ENCODE measurements around the gene USP50.
"Not testable (repeated sequence)": the region's sequence is repeated elsewhere in the genome, so short reads cannot be mapped to it uniquely, and the experiment has no call there.

USP50 gene

GRCh38 chr15:50505656-50506055, 40.8 kb downstream of the USP50 start:
- not testable (repeated sequence) for DNase-seq

GRCh38 chr15:50503144-50503543, 43.3 kb downstream of the USP50 start:
- DNase-seq = no peak

DNA sequence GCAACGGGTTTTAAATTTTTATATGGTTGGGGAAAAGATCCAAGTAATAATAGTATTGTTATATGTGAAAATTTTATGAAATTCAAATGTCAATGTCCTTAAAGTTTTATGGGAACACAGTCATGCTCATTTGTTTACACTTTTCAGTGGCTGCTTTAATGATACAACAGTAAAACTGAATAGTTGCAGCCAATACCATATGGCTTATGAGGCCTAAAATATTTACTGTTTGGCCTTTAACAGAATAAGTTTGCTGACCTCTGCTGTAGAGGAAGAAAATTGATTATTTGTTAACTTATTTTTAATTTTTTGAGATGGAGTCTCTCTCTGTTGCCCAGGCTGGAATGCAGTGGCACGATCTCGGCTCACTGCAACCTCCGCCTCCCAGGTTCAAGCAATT, 44.7 kb downstream of the USP50 start:
- DNase-seq = no peak

DNA sequence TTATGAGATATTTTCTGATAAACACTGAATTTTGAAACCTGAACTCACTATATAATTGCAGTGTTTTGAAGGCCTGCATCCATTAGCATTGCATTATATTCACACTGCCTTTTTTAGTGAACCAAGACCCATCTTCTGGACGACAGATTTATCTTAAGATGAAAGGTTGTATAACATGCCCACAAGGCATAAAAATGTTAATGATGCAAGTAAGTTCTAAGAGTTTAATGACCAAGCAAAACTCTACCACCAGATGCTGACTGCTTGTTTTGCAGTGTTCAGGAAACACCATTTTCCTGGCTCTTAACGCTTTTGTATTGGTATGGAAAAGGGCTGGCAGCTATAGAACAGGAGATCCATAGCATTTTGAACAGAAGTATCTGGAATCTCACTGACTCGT, 46.1 kb downstream of the USP50 start:
- no peak for DNase-seq

DNA sequence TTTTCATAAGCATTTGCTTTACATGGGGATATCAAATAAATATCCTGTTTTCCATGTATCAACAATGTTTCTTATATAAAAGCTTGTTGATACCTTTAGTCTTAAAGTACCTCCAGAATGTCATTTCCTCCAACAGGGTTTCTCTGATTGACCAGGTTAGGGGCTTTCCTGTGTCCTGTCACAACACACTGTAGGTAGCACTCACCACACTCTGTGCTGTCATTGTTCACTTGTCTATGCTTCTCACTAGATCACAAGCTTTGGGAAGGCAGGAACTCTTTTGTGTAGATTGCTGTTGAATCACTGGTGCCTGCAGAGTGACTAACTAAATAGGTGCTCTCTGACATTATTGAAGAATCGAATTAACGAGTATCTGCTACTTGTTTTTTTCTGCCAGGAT, 49.8 kb downstream of the USP50 start:
- DNase-seq = no peak

DNA sequence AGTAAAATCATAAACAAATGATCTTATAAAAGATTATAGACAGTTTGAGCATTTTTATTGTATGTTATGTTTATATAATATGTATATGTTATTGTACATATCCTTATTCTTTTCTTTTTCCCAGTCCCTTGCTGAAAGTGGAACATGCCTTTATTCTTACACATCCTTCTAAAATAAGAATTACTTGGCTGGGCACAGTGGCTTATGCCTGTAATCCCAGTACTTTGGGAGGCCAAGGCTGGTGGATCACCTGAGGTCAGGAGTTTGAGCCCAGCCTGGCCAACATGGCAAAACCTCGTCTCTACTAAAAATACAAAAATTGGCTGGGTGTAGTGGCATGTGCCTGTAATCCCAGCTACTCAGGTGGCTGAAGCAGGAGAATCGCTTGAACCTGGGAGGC, 51.9 kb downstream of the USP50 start:
- DNase-seq = not testable (repeated sequence)

DNA sequence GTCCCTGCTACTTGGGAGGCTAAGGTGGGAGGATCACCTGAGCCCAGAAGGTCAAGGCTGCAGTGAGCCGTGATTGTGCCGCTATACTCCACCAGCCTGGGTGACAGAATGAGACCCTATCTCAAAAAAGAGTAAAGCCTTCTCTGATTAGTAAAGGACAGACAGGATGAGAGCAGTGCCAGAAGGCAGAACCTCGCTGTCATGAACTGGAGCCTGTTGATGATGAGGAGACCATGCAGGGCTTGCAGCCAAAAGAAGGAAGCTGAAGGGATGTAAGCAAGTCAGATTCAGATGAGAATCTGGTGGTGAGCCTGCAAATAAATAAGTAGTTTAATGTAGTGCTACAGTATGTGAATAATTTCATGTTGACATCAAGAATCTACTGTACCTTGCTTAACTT, 52.8 kb downstream of the USP50 start:
- DNase-seq = no peak

DNA sequence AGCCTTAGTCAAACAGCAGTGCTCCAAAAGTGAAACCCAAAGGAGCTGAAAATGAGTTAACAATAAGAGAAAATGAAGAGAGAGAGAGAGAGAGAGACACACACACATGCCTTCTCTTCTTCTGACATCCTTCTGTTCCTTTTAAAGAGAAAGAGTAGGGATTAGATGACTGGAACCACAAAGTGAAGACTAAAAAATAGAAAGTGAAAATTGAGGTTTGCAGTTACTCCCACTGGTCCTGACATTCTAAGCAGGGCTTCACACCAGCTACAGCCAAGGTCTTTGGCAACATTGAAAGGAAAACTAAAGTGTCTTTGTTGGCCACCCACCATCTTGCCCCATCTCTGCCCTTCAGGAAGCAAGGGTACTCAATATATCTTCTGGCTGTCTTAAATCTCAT, 59.2 kb downstream of the USP50 start:
- no peak for DNase-seq

DNA sequence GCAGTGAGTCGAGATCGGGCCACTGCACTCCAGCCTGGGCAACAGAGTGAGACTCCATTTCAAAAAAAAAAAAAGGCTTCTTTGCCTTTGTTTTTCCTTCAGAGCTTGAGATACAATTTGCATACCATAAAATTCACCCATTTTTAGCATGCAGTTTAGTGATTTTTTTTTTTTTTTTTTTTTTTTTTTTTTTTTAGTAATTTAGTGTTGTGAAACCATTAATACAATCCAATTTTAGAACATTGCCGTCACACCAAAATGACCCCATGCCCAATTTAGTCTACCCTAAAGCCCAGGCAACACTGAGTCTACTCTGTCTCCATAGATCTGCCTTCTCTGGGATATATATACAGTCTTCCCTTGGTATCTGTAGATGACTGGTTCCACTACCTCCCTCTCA, 61.1 kb downstream of the USP50 start:
- DNase-seq = no peak

DNA sequence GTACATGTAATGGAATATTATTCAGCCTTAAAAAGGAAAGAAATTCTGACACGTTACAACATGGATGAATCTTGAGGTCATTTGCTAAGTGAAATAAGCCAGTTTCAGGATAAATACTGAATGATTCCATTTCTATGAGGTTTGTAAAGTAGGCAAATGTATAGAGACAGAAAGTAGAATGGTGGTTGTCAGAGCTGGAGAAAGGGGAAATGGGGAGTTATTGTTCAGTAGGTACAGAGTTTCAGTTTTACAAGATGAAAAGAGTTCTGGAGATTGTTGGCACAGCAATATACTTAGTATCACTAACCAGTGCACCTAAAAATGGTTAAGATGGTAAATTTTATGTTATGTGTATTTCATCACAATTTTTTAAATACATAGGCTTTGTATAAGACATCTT, 61.7 kb downstream of the USP50 start:
- DNase-seq = no peak

GRCh38 chr15:50476143-50476542, 70.3 kb downstream of the USP50 start:
- no peak for DNase-seq

- DNase-seq = no peak
These were observed 75.4 kb downstream of the USP50 start for GRCh38 chr15:50471072-50471471.

DNA sequence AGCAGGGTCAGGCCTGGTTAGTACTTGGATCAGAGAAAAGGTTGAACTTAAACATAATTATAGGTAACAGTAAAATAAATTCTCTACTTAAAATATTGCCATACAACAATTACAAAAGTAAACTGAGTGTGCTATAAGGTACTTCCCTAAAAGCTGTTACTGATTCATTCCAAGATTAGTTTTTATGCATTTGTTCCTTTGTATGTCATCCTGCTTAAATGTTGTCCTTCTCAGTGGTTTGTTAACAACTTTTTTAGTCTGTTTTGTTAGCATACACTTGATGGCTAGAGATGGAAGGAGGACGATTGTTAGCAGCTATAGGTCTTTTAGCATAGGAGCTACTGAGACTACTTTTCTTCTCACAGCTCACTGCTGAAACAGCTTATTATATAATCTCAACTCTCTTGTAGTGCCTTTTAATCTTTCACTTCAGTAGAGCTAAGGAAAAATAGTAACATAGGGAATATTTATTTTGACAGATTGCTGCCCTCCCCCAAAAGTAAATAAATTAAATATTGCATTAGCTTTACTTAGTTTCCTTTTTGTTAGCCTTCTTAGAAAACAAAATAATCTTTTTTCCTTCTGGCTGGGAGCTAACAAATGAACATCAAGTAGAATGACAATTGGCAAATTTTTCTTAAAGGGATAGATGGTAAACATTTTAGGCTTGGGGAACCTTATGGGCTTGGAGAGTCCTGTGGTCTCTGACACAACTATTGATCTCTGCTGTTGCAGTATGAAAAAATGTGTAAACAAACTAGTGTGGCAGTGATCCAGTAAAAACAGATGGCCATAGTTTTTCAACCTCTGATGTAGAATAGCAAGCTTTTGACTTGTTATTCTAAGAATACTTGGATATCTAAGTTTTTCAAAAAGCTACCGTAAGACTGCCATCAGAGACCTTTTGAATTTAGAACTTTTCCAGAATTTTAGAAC, 82.8 kb downstream of the USP50 start:
- no peak for DNase-seq

GRCh38 chr15:50458348-50459112, 87.9 kb downstream of the USP50 start:
- no peak for DNase-seq

DNA sequence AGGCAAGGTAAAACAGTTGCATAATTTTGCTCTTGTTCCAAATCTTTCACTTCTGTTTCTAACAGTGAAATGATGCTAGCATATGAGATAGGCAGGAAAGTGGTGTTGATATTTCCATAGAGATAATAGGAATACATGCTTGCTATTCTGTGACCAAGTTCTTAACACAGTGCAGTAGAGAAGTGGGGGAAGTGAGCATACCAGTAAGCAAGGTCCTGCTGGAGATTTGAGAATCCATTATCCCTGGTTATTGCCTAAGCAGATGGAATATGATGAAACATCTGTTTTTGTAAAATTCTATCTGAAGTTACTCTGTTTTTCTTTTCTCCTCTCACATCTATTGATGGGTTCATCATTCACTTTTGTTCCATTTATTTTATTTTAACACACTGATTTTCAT, 93.5 kb downstream of the USP50 start:
- no peak for DNase-seq
